MM.1S (cell line): ENCODE measurements around the gene SPA17.

Experiments used
- DNase-seq: peaks from one replicate; pipeline ENCODE4 v3.0.0-alpha.2; 2015
- H2AFZ ChIP-seq: fragments of 300-600 bp; sonication (generic); 2 replicates; pipeline ENCODE4 v1.6.0; 2016; ENCODE audit warnings: antibody characterized with exemption, low read length
- H3F3A ChIP-seq: fragments of 300-600 bp; sonication (generic); 2 replicates; pipeline ENCODE4 v1.6.1; 2016; ENCODE audit warnings: mild to moderate bottlenecking, antibody characterized with exemption, low read length, moderate library complexity, mixed read lengths; ENCODE audit not compliant: insufficient read depth
- H3K27ac ChIP-seq: fragments of 300-600 bp; sonication (generic); 2 replicates; pipeline ENCODE4 v1.5.1; 2016; ENCODE audit warnings: mild to moderate bottlenecking, low read length
- H3K27me3 ChIP-seq: fragments of 300-600 bp; sonication (generic); replicated peaks from 2 replicates; pipeline ENCODE4 v1.6.0; 2016; ENCODE audit warnings: low read length; ENCODE audit not compliant: insufficient read depth
- H3K36me3 ChIP-seq: fragments of 300-600 bp; sonication (generic); replicated peaks from 2 replicates; pipeline ENCODE4 v1.6.1; 2016; ENCODE audit warnings: mild to moderate bottlenecking, low read length, mixed read lengths; ENCODE audit not compliant: insufficient read depth
- H3K4me1 ChIP-seq: fragments of 300-600 bp; sonication (generic); 2 replicates; pipeline ENCODE4 v1.6.1; 2016; ENCODE audit warnings: low read length, mixed read lengths
- H3K4me2 ChIP-seq: fragments of 300-600 bp; sonication (generic); 2 replicates; pipeline ENCODE4 v1.6.0; 2016; ENCODE audit warnings: low read depth, low read length
- H3K4me3 ChIP-seq: fragments of 300-600 bp; sonication (generic); 2 replicates; pipeline ENCODE4 v1.5.1; 2016; ENCODE audit warnings: low read length, mixed read lengths
- H3K79me2 ChIP-seq: fragments of 300-600 bp; sonication (generic); 2 replicates; pipeline ENCODE4 v1.6.1; 2016; ENCODE audit warnings: mixed run types, low read length, mixed read lengths
- H3K9ac ChIP-seq: fragments of 300-600 bp; sonication (generic); 2 replicates; pipeline ENCODE4 v1.6.1; 2016; ENCODE audit warnings: low read length, mixed read lengths
- H3K9me2 ChIP-seq: fragments of 300-600 bp; sonication (generic); replicated peaks from 2 replicates; pipeline ENCODE4 v1.6.1; 2016; ENCODE audit warnings: mild to moderate bottlenecking, low read length, mixed read lengths; ENCODE audit not compliant: insufficient read depth
- H3K9me3 ChIP-seq: fragments of 300-600 bp; sonication (generic); replicated peaks from 2 replicates; pipeline ENCODE4 v1.6.1; 2016; ENCODE audit warnings: mild to moderate bottlenecking, low read length, mixed read lengths; ENCODE audit not compliant: insufficient read depth
- H4K20me1 ChIP-seq: fragments of 300-600 bp; sonication (generic); 2 replicates; pipeline ENCODE4 v1.6.1; 2016; ENCODE audit warnings: mild to moderate bottlenecking, low read length, moderate library complexity, mixed read lengths; ENCODE audit not compliant: insufficient read depth
- CTCF ChIP-seq: fragments of 300-600 bp; sonication (generic); IDR thresholded peaks from 2 replicates; pipeline ENCODE4 v1.5.1; 2016; ENCODE audit warnings: antibody characterized with exemption, low read length, mixed read lengths
- EZH2 ChIP-seq: fragments of 300-600 bp; sonication (generic); optimal IDR thresholded peaks from 2 replicates; pipeline ENCODE3; 2017; ENCODE audit warnings: low read depth, mild to moderate bottlenecking, antibody characterized with exemption, low read length, mixed read lengths
- EZH2phosphoT487 ChIP-seq: fragments of 300-600 bp; sonication (generic); IDR thresholded peaks from 2 replicates; pipeline ENCODE4 v1.6.1; 2018; ENCODE audit warnings: antibody characterized with exemption, low read length

Gene SPA17

GRCh38 chr11:124727474-124727873 is 53.8 kb downstream of the SPA17 start:
- DNase-seq, result no peak
- no peaks in the 10 kb centered on the region for H3K9me2 ChIP-seq
- no peak overlapping the region for H3K9ac ChIP-seq
- no peaks in the 10 kb centered on the region for H3K79me2 ChIP-seq
- no peaks in the 10 kb centered on the region for H3K36me3 ChIP-seq
- no peak overlapping the region for H2AFZ ChIP-seq
- no peaks in the 10 kb centered on the region for H3K27me3 ChIP-seq
- H3K27ac ChIP-seq, result no peak overlapping the region
- no peak overlapping the region for H3K4me2 ChIP-seq
- H3K4me3 ChIP-seq, result no peak overlapping the region
- no peaks in the 10 kb centered on the region for H3K4me1 ChIP-seq
- no peaks in the 10 kb centered on the region for H3K9me3 ChIP-seq
- H3F3A ChIP-seq, result no peaks in the 10 kb centered on the region
- TF ChIP-seq EZH2 (no peak), EZH2phosphoT487 (no peak), CTCF (no peak)
- H4K20me1 ChIP-seq, result no peaks in the 10 kb centered on the region

- Histone ChIP-seq H3K9me2 (no peaks in the 10 kb centered on the region), H3K9me3 (no peaks in the 10 kb centered on the region), H3F3A (no peaks in the 10 kb centered on the region), H3K36me3 (no peaks in the 10 kb centered on the region), H3K27ac (no peak overlapping the region), H3K4me2 (no peak overlapping the region), H3K9ac (no peak overlapping the region), H4K20me1 (no peaks in the 10 kb centered on the region), H2AFZ (no peak overlapping the region), H3K4me1 (no peaks in the 10 kb centered on the region), H3K79me2 (no peaks in the 10 kb centered on the region), H3K27me3 (no peaks in the 10 kb centered on the region), H3K4me3 (no peak overlapping the region)
- TF ChIP-seq CTCF (no peak), EZH2phosphoT487 (no peak), EZH2 (no peak)
- no peak for DNase-seq
Observed at GRCh38 chr11:124728134-124728533, 54.4 kb downstream of the SPA17 start.

- Histone ChIP-seq H3K9me2 (no peaks in the 10 kb centered on the region), H3K4me3 (no peak overlapping the region), H3K36me3 (no peaks in the 10 kb centered on the region), H2AFZ (no peak overlapping the region), H3K9me3 (no peaks in the 10 kb centered on the region), H3F3A (no peaks in the 10 kb centered on the region), H3K79me2 (no peaks in the 10 kb centered on the region), H3K27me3 (no peaks in the 10 kb centered on the region), H3K4me1 (no peaks in the 10 kb centered on the region), H3K27ac (no peak overlapping the region), H4K20me1 (no peaks in the 10 kb centered on the region), H3K4me2 (no peak overlapping the region), H3K9ac (no peak overlapping the region)
- DNase-seq, result no peak
- TF ChIP-seq EZH2 (no peak), EZH2phosphoT487 (no peak), CTCF (no peak)
Observed at GRCh38 chr11:124729571-124729970, 55.9 kb downstream of the SPA17 start.
